Measurements from ENCODE around the gene SCTR.
A peak's percentile ranks its signal among the peaks of the same experiment; 100 is the strongest.

The SCTR gene

DNA sequence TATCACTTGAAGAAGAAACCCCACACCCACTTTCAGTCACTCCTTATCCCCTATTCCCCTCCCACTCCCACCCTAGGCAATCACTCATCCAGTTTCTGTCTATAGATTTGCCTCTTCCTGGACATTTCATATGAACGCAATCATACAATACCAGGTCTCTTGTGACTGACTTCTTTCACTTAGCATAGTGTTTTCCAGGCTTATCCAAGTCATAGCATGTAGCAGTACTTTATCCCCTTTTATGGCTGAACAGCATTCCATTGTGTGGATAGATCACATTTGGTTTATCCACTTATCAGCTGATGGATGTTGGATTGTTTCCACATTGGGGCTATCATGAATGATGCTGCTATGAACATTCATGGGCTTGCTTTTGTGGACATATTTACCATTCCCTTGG is 26.6 kb upstream of the SCTR start:
- Histone ChIP-seq H3K4me2 (ENCODE audit: low read length) (no peak overlapping the region), H3K23ac (ENCODE audit: low read length) (no peak overlapping the region), H3K4ac (ENCODE audit: low read depth, low read length) (no peak overlapping the region), H3K4me1 (ENCODE audit: control insufficient read depth, low read depth, low read length) (peaks cover 6% of the 10 kb centered on the region), H3K9ac (ENCODE audit: low read length) (no peak overlapping the region), H3K56ac (ENCODE audit: low read length) (no peak overlapping the region), H3K79me1 (ENCODE audit: low read length) (no peaks in the 10 kb centered on the region), H3K79me2 (ENCODE audit: control insufficient read depth, insufficient read depth, low read length) (no peaks in the 10 kb centered on the region), H4K8ac (ENCODE audit: low read depth, low read length) (no peak overlapping the region), H2AK5ac (ENCODE audit: low read length) (no peak overlapping the region), H2BK15ac (replicated peaks; ENCODE audit: low read depth) (no peak overlapping the region), H3K27me3 (ENCODE audit: insufficient read depth, low read length, poor library complexity) (no peaks in the 10 kb centered on the region), H4K5ac (ENCODE audit: low read length) (no peak overlapping the region), H3K18ac (ENCODE audit: low read length) (no peak overlapping the region), H3K36me3 (ENCODE audit: control insufficient read depth, insufficient read depth, low read length) (no peaks in the 10 kb centered on the region), H2BK5ac (ENCODE audit: low read length) (no peak overlapping the region), H3K4me3 (ENCODE audit: low read length) (no peak overlapping the region), H2BK120ac (ENCODE audit: low read depth, low read length) (no peak overlapping the region), H3K27ac (ENCODE audit: low read depth, low read length) (no peak overlapping the region)
- no CpG with 5 or more reads among the region's 1 CpG for WGBS (ENCODE audit: extremely low coverage, insufficient coverage, low lambda C conversion rate)
- DNase-seq, result no peak

DNA sequence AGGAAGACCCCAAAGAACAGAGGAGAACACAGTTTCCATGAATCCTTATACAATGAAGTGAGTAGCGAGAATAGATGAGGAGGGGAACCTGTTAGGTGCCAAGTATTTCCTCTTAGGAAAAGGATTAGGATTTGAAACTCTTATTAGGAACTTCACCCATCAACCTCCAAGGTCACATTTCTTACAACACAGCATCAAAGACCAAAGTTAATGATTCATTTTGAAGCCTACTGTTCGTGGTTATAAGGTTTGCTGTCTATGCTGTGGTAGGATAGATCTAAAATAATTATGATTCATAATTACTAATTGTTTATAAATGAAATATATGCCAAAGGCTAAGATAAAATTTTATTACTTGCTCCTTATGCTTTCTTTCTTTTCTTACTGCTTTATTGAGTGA is 26.1 kb upstream of the SCTR start:
- Histone ChIP-seq H2BK15ac (replicated peaks; ENCODE audit: low read depth) (no peak overlapping the region), H3K4me3 (ENCODE audit: low read length) (no peak overlapping the region), H2BK120ac (ENCODE audit: low read depth, low read length) (no peak overlapping the region), H3K79me1 (ENCODE audit: low read length) (no peaks in the 10 kb centered on the region), H3K9ac (ENCODE audit: low read length) (no peak overlapping the region), H3K27me3 (ENCODE audit: insufficient read depth, low read length, poor library complexity) (no peaks in the 10 kb centered on the region), H2AK5ac (ENCODE audit: low read length) (no peak overlapping the region), H2BK5ac (ENCODE audit: low read length) (no peak overlapping the region), H3K18ac (ENCODE audit: low read length) (no peak overlapping the region), H3K4ac (ENCODE audit: low read depth, low read length) (no peak overlapping the region), H3K56ac (ENCODE audit: low read length) (no peak overlapping the region), H4K5ac (ENCODE audit: low read length) (no peak overlapping the region), H3K4me2 (ENCODE audit: low read length) (no peak overlapping the region), H3K23ac (ENCODE audit: low read length) (no peak overlapping the region), H3K27ac (ENCODE audit: low read depth, low read length) (no peak overlapping the region), H4K8ac (ENCODE audit: low read depth, low read length) (no peak overlapping the region), H3K79me2 (ENCODE audit: control insufficient read depth, insufficient read depth, low read length) (no peaks in the 10 kb centered on the region), H3K4me1 (ENCODE audit: control insufficient read depth, low read depth, low read length) (peaks cover 8% of the 10 kb centered on the region), H3K36me3 (ENCODE audit: control insufficient read depth, insufficient read depth, low read length) (no peaks in the 10 kb centered on the region)
- no peak for DNase-seq
- no CpG with 5 or more reads among the region's 2 CpGs for WGBS (ENCODE audit: extremely low coverage, insufficient coverage, low lambda C conversion rate)

DNA sequence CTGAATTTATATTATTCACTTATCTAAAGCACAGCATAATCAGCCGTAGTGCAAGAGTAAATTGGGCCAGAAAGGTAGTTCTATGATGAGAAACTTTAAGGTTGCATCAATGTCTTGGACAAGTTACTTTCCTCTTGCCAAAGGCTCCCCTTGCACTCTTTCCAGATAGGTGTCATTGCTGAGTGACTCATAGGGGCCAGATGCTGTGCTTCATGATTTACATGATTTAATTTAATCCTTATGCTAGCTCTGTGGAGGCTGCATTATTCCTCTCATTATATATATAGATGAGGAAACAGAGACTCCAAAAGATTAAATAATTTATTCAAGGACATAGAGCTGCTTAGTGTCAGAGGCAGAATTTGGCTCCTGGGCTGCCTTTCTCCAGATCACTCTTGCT is 25.0 kb upstream of the SCTR start:
- no peak for DNase-seq
- Histone ChIP-seq H4K5ac (ENCODE audit: low read length) (no peak overlapping the region), H4K8ac (ENCODE audit: low read depth, low read length) (no peak overlapping the region), H3K23ac (ENCODE audit: low read length) (no peak overlapping the region), H2BK5ac (ENCODE audit: low read length) (no peak overlapping the region), H3K4me2 (ENCODE audit: low read length) (no peak overlapping the region), H3K79me1 (ENCODE audit: low read length) (no peaks in the 10 kb centered on the region), H3K56ac (ENCODE audit: low read length) (no peak overlapping the region), H3K79me2 (ENCODE audit: control insufficient read depth, insufficient read depth, low read length) (no peaks in the 10 kb centered on the region), H3K4me1 (ENCODE audit: control insufficient read depth, low read depth, low read length) (peaks cover 10% of the 10 kb centered on the region), H2BK120ac (ENCODE audit: low read depth, low read length) (no peak overlapping the region), H3K4me3 (ENCODE audit: low read length) (no peak overlapping the region), H3K18ac (ENCODE audit: low read length) (no peak overlapping the region), H3K27me3 (ENCODE audit: insufficient read depth, low read length, poor library complexity) (no peaks in the 10 kb centered on the region), H2AK5ac (ENCODE audit: low read length) (no peak overlapping the region), H3K27ac (ENCODE audit: low read depth, low read length) (no peak overlapping the region), H3K4ac (ENCODE audit: low read depth, low read length) (no peak overlapping the region), H3K36me3 (ENCODE audit: control insufficient read depth, insufficient read depth, low read length) (no peaks in the 10 kb centered on the region), H2BK15ac (replicated peaks; ENCODE audit: low read depth) (no peak overlapping the region), H3K9ac (ENCODE audit: low read length) (no peak overlapping the region)
- no CpG with 5 or more reads among the region's 1 CpG for WGBS (ENCODE audit: extremely low coverage, insufficient coverage, low lambda C conversion rate)

DNA sequence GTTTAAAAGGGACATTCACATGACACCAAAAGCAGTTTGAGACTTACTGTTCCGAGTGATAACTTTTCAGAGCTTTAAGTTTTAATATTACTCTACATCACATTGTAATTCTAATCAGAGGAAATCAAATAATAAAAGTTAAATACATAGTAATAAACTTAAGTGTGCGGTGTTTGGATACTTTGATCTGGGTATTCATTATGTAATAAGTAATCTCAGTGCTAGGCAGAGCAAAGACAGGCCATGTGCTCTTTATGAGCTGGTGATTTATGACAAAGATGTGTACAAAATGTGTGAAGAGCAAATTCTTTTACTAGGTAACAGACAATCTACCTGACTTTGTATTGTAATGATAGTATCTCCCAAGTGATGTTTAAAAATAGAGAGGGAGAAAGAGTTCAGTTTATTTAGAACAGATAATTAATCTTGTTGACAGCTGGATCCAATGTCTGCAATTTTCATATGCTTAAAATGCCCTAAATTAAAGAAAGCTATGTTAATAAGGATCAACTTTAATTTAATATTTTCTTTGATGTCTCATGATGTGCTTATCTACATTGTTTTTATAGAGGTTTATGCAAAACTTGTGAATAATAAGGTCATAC is 24.3 kb upstream of the SCTR start:
- H3K79me1 ChIP-seq (ENCODE audit: low read length), result no peaks in the 10 kb centered on the region
- H2BK5ac ChIP-seq (ENCODE audit: low read length), result no peak overlapping the region
- H3K18ac ChIP-seq (ENCODE audit: low read length), result no peak overlapping the region
- H2BK120ac ChIP-seq (ENCODE audit: low read depth, low read length), result no peak overlapping the region
- no peak overlapping the region for H2BK15ac ChIP-seq (replicated peaks; ENCODE audit: low read depth)
- no peak overlapping the region for H3K4me2 ChIP-seq (ENCODE audit: low read length)
- H3K27ac ChIP-seq (ENCODE audit: low read depth, low read length), result no peak overlapping the region
- H3K79me2 ChIP-seq (ENCODE audit: control insufficient read depth, insufficient read depth, low read length), result no peaks in the 10 kb centered on the region
- no peak overlapping the region for H3K9ac ChIP-seq (ENCODE audit: low read length)
- no peaks in the 10 kb centered on the region for H3K36me3 ChIP-seq (ENCODE audit: control insufficient read depth, insufficient read depth, low read length)
- H3K4me3 ChIP-seq (ENCODE audit: low read length), result no peak overlapping the region
- WGBS (ENCODE audit: extremely low coverage, insufficient coverage, low lambda C conversion rate), result no CpG with 5 or more reads among the region's 2 CpGs
- no peak overlapping the region for H3K4ac ChIP-seq (ENCODE audit: low read depth, low read length)
- no peak overlapping the region for H2AK5ac ChIP-seq (ENCODE audit: low read length)
- no peak overlapping the region for H3K56ac ChIP-seq (ENCODE audit: low read length)
- H3K23ac ChIP-seq (ENCODE audit: low read length), result no peak overlapping the region
- H3K27me3 ChIP-seq (ENCODE audit: insufficient read depth, low read length, poor library complexity), result no peaks in the 10 kb centered on the region
- DNase-seq, result no peak
- peaks cover 10% of the 10 kb centered on the region for H3K4me1 ChIP-seq (ENCODE audit: control insufficient read depth, low read depth, low read length)
- no peak overlapping the region for H4K5ac ChIP-seq (ENCODE audit: low read length)
- H4K8ac ChIP-seq (ENCODE audit: low read depth, low read length), result no peak overlapping the region

DNA sequence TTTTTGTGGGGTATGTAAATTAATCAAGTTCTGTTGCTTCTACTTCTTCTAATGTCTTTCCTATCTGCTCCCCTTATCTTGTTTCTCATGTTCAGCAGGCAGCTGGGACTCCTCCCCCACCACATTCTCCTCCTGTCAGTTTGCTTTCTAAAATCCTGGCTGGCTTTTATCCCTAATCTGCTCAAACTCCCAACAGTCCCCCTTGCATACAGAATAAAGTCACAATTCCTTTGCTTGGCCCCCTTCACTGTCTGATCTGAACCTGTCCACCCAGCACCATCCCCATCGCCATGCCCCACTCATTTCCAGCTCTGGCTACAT is 22.1 kb upstream of the SCTR start:
- no peak overlapping the region for H2BK15ac ChIP-seq (replicated peaks; ENCODE audit: low read depth)
- H4K5ac ChIP-seq (ENCODE audit: low read length), result no peak overlapping the region
- peak overlapping the region; percentile 9 for H3K4me2 ChIP-seq (ENCODE audit: low read length)
- DNase-seq, result peak; percentile 61
- H3K27me3 ChIP-seq (ENCODE audit: insufficient read depth, low read length, poor library complexity), result no peaks in the 10 kb centered on the region
- H3K79me2 ChIP-seq (ENCODE audit: control insufficient read depth, insufficient read depth, low read length), result no peaks in the 10 kb centered on the region
- peak overlapping the region; percentile 71 for H3K27ac ChIP-seq (ENCODE audit: low read depth, low read length)
- no peak overlapping the region for H3K23ac ChIP-seq (ENCODE audit: low read length)
- no peaks in the 10 kb centered on the region for H3K36me3 ChIP-seq (ENCODE audit: control insufficient read depth, insufficient read depth, low read length)
- peak overlapping the region; percentile 77 for H2BK5ac ChIP-seq (ENCODE audit: low read length)
- H4K8ac ChIP-seq (ENCODE audit: low read depth, low read length), result no peak overlapping the region
- H3K9ac ChIP-seq (ENCODE audit: low read length), result peak overlapping the region; percentile 17
- peak overlapping the region; percentile 58 for H2AK5ac ChIP-seq (ENCODE audit: low read length)
- no peaks in the 10 kb centered on the region for H3K79me1 ChIP-seq (ENCODE audit: low read length)
- H3K4me1 ChIP-seq (ENCODE audit: control insufficient read depth, low read depth, low read length), result peaks cover 12% of the 10 kb centered on the region
- no peak overlapping the region for H3K18ac ChIP-seq (ENCODE audit: low read length)
- H3K56ac ChIP-seq (ENCODE audit: low read length), result peak overlapping the region; percentile 77
- no peak overlapping the region for H3K4ac ChIP-seq (ENCODE audit: low read depth, low read length)
- no peak overlapping the region for H3K4me3 ChIP-seq (ENCODE audit: low read length)
- no CpG with 5 or more reads among the region's 1 CpG for WGBS (ENCODE audit: extremely low coverage, insufficient coverage, low lambda C conversion rate)
- H2BK120ac ChIP-seq (ENCODE audit: low read depth, low read length), result no peak overlapping the region

DNA sequence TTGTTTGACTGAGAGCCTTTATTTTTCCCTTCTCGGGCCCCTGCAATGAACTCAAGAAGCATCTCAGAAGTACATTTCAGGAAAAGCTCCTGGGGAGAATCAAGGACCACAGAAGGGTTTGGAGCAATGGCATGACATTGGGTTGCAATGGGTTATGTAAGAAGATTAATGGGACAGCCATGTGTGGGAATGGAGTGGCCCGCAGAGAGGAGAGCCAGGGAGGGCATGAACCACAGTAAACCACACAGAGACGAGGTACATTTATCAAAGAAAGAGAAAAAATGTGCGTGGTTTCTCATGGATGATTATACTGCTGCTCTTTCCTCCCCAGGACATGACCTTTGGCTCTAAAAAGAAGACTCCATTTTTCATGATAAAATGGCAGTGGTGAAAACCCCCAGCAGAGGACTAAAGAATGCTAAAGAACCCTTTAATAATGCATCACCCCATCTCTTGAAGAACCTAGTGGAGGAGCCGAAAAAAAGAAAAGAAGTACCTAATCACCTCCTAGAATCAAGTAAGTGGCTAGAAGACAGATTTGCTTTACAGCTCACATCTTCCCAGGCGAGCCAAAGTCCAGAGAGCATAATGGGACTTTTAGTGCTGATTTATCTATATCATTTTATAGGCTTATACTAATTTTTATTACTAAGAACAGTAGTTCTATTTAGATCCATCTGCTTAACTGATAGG is 21.6 kb upstream of the SCTR start:
- Histone ChIP-seq H3K23ac (ENCODE audit: low read length) (no peak overlapping the region), H3K4me3 (ENCODE audit: low read length) (no peak overlapping the region), H3K4me2 (ENCODE audit: low read length) (no peak overlapping the region), H3K18ac (ENCODE audit: low read length) (peak overlapping the region; percentile 53), H4K8ac (ENCODE audit: low read depth, low read length) (no peak overlapping the region), H3K4me1 (ENCODE audit: control insufficient read depth, low read depth, low read length) (peaks cover 14% of the 10 kb centered on the region), H3K27me3 (ENCODE audit: insufficient read depth, low read length, poor library complexity) (no peaks in the 10 kb centered on the region), H3K27ac (ENCODE audit: low read depth, low read length) (no peak overlapping the region), H3K79me2 (ENCODE audit: control insufficient read depth, insufficient read depth, low read length) (no peaks in the 10 kb centered on the region), H2AK5ac (ENCODE audit: low read length) (no peak overlapping the region), H2BK120ac (ENCODE audit: low read depth, low read length) (no peak overlapping the region), H3K79me1 (ENCODE audit: low read length) (no peaks in the 10 kb centered on the region), H3K56ac (ENCODE audit: low read length) (no peak overlapping the region), H3K9ac (ENCODE audit: low read length) (no peak overlapping the region), H3K4ac (ENCODE audit: low read depth, low read length) (peak overlapping the region; percentile 20), H2BK15ac (replicated peaks; ENCODE audit: low read depth) (no peak overlapping the region), H3K36me3 (ENCODE audit: control insufficient read depth, insufficient read depth, low read length) (no peaks in the 10 kb centered on the region), H4K5ac (ENCODE audit: low read length) (no peak overlapping the region), H2BK5ac (ENCODE audit: low read length) (no peak overlapping the region)
- no peak for DNase-seq
- WGBS (ENCODE audit: extremely low coverage, insufficient coverage, low lambda C conversion rate), result no CpG with 5 or more reads among the region's 6 CpGs

All from mesendoderm (in vitro differentiated cells).